RWPE1 (cell line): ENCODE data around the gene TBC1D22A.

ENCODE experiments used
- CTCF ChIA-PET: fragments of 350-600 bp; sonication (Branson Sonifier 250); formaldehyde crosslinking; extraction: SDS; loops from one replicate; lab custom pipeline; 2021; lab: Yijun Ruan, JAX
- POLR2A ChIA-PET: fragments of 400-600 bp; formaldehyde crosslinking; extraction: SDS; loops from one replicate; lab custom pipeline; 2020; ENCODE audit warnings: antibody characterized with exemption; ENCODE audit not compliant: low non-redundant PET; lab: Yijun Ruan, JAX
- DNase-seq: peaks from one replicate; pipeline ENCODE4 v3.0.0; 2012; ENCODE audit warnings: low spot score
- H3K27ac ChIP-seq: fragments of 450-650 bp; 2 replicates; pipeline ENCODE4 v1.5.1; 2017
- CTCF ChIP-seq: fragments of 450-650 bp; conservative IDR thresholded peaks from 2 replicates; pipeline ENCODE4 v1.5.1; 2017; ENCODE audit warnings: low read depth, mild to moderate bottlenecking

TBC1D22A gene

GRCh38 chr22:47059701-47060161, 297.3 kb downstream of the TBC1D22A start:
- ChIA-PET POLR2A (no interaction called here), CTCF (no interaction called here)
- DNase-seq, result no peak
- no peak overlapping the region for H3K27ac ChIP-seq
- TF ChIP-seq CTCF, result no peak

GRCh38 chr22:47060718-47061117, 298.3 kb downstream of the TBC1D22A start:
- H3K27ac ChIP-seq, result no peak overlapping the region
- CTCF ChIA-PET, result no interaction called here
- DNase-seq, result no peak
- POLR2A ChIA-PET, result no interaction called here
- TF ChIP-seq CTCF, result no peak

GRCh38 chr22:47061226-47061625, 298.8 kb downstream of the TBC1D22A start:
- CTCF ChIA-PET, result no interaction called here
- no peak for TF ChIP-seq CTCF

GRCh38 chr22:47062126-47062525, 299.7 kb downstream of the TBC1D22A start:
- CTCF ChIA-PET, result no interaction called here
- POLR2A ChIA-PET, result no interaction called here
- TF ChIP-seq CTCF, result no peak
- DNase-seq, result no peak
- no peak overlapping the region for H3K27ac ChIP-seq

More at GRCh38 chr22:47061226-47061625, 298.8 kb downstream of the TBC1D22A start:
- no peak overlapping the region for H3K27ac ChIP-seq
- POLR2A ChIA-PET, result no interaction called here
- no peak for DNase-seq

DNA sequence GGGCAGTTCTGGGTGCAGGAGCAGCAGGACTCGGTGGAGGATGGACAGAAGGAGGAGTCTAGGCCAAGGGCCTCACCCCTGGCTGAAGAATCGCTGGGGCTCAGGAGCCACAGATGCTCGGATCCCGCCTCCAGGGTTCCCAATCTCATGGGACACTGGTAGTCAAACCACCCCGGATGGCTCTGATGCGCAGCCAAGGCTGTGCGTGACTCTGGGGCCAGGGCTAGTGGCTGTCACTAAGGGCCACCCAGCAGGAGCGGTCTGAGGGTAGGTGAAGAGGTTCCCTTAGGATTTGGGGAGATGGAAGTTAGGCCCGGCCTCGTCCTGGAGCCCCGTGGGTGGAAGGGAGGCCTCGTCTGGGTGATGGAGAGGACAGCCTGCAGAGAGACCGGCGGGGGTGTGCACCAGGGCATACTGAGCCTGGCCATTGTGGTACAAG, 300.6 kb downstream of the TBC1D22A start:
- POLR2A ChIA-PET, result no interaction called here
- no peak for TF ChIP-seq CTCF
- H3K27ac ChIP-seq, result no peak overlapping the region
- DNase-seq, result no peak
- CTCF ChIA-PET, result no interaction called here

- POLR2A ChIA-PET, result no interaction called here
- no peak for TF ChIP-seq CTCF
- CTCF ChIA-PET, result no interaction called here
- no peak overlapping the region for H3K27ac ChIP-seq
- no peak for DNase-seq
Observed at GRCh38 chr22:47063606-47064005, 301.2 kb downstream of the TBC1D22A start.
